Colon (tissue), 2 donors: ENCODE data around the gene SPEM2.

Experiments used
- FAIRE-seq: peaks from 2 replicates; lab custom pipeline; 2012; peaks lifted over from hg19 to GRCh38; lab: Jason Lieb, UNC
- donor health status: control.
- donor health status: control.

SPEM2 gene

GRCh38 chr17:7403977-7404736 is 21.3 kb upstream of the SPEM2 start, which contains the start of gene TMEM256:
Gene TMEM256, minus strand, starts transcription at chr17:7404097. Its CDS starts 13 bp downstream, at chr17:7404084.
- FAIRE-seq = peak; percentile 10

- FAIRE-seq = no peak
Observed at GRCh38 chr17:7404737-7405349, 20.6 kb upstream of the SPEM2 start.

- no peak for FAIRE-seq
Observed at GRCh38 chr17:7405350-7406234, 19.8 kb upstream of the SPEM2 start.

GRCh38 chr17:7406235-7406825 is 19.1 kb upstream of the SPEM2 start:
- no peak for FAIRE-seq

GRCh38 chr17:7407082-7407481 is 18.3 kb upstream of the SPEM2 start:
- FAIRE-seq = no peak

GRCh38 chr17:7407485-7408251 is 17.7 kb upstream of the SPEM2 start, which contains the start of gene NLGN2:
Gene NLGN2, plus strand, starts transcription at chr17:7407845. Its CDS starts 411 bp downstream, at chr17:7408256.
- no peak for FAIRE-seq

- no peak for FAIRE-seq
Observed at GRCh38 chr17:7408252-7408727, 17.1 kb upstream of the SPEM2 start.

GRCh38 chr17:7408863-7409262 is 16.6 kb upstream of the SPEM2 start:
- no peak for FAIRE-seq

GRCh38 chr17:7409716-7410115 is 15.7 kb upstream of the SPEM2 start:
- no peak for FAIRE-seq

GRCh38 chr17:7410634-7411426 is 14.6 kb upstream of the SPEM2 start:
- FAIRE-seq = no peak

GRCh38 chr17:7411427-7411750 is 14.0 kb upstream of the SPEM2 start:
- no peak for FAIRE-seq

GRCh38 chr17:7413346-7413985 is 11.9 kb upstream of the SPEM2 start:
- FAIRE-seq = no peak

GRCh38 chr17:7414837-7415236 is 10.6 kb upstream of the SPEM2 start:
- FAIRE-seq = no peak

GRCh38 chr17:7415784-7416183 is 9.6 kb upstream of the SPEM2 start:
- no peak for FAIRE-seq

- FAIRE-seq = no peak
Observed at GRCh38 chr17:7416323-7416722, 9.1 kb upstream of the SPEM2 start.

- FAIRE-seq = no peak
Observed at GRCh38 chr17:7417056-7417655, 8.3 kb upstream of the SPEM2 start.

- no peak for FAIRE-seq
Observed at GRCh38 chr17:7418472-7419152, 6.8 kb upstream of the SPEM2 start.

- no peak for FAIRE-seq
Observed at GRCh38 chr17:7419819-7420610, 5.4 kb upstream of the SPEM2 start, which contains the start of gene SPEM1. Gene SPEM1, plus strand, starts transcription at chr17:7420324. Its CDS starts 61 bp downstream, at chr17:7420385.
